Stimulated activated CD8-positive, alpha-beta memory T cell treated with anti-CD3 and anti-CD28 coated beads, Interleukin-12 subunit alpha, Interleukin-12 subunit beta, amount 100 ng/mL, for 24 hours (primary cell): ENCODE data around the gene PAGR1.
A peak's percentile ranks its signal among the peaks of the same experiment; 100 is the strongest.

Source experiments
- DNase-seq: peaks from one replicate; pipeline ENCODE4 v3.0.0-alpha.2; 2020; ENCODE audit errors: extremely low read depth

PAGR1 gene

DNA sequence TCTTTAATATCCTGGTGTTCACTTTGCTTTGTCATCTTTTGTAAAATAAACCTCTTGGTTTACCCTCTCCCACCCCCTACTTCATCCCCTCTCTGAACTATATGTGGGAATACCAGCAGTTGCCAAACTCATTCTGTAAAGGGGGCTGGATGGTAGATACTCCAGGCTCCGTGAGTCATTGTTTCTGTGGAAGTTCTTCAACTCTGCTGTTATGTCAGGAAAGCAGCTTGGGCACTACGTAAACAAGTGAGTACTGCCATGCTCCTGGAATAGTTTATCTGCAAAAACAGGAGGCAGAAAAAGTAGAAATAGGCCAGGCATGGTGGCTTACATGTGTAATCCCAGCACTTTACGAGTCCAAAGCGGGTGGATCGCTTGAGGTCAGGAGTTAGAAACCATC is 21.9 kb downstream of the PAGR1 start:
- no peak for DNase-seq

DNA sequence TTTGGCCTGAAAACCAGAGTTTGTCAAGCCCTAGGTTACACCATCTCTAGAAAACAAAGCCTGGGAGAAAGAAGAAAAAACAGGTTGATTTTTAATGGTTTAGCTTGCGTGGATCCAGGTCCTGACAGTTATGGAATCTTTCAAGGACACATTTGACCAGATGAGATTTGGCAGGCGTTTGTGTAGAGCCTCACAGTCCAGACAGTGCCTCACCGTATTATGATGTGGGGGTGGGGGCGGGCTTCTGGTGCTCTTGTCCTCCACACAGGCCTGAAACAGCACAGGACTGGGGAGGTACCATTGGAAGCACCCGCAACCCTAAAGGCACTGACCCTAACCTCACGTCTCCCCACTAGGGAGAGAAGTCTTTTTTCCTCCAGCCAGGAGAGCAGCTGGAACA is 23.9 kb downstream of the PAGR1 start:
- no peak for DNase-seq

DNA sequence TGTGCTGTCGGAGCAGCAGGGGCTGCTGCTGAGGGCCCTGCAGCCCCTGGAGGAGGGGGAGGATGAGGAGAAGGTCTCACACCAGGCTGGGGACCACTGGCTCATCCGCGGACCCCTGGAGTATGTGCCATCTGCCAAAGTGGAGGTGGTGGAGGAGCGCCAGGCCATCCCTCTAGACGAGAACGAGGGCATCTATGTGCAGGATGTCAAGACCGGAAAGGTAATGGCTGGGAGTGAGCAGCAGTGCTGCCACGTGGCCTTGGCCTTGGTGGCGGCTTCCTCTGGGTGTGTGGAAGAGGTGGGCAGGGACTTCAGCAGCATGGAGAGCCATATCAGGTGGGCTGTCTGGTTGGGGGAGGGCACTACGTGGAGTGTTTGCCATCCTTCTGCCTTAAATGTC is 24.3 kb downstream of the PAGR1 start:
- no peak for DNase-seq

DNA sequence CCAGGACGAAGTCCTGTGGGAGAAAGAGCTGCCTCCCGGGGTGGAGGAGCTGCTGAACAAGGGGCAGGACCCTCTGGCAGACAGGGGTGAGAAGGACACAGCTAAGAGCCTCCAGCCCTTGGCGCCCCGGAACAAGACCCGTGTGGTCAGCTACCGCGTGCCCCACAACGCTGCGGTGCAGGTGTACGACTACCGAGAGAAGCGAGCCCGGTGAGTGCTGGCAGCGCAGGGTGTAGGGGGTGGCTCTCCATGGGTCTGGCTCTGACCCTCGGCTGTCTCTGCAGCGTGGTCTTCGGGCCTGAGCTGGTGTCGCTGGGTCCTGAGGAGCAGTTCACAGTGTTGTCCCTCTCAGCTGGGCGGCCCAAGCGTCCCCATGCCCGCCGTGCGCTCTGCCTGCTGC is 25.7 kb downstream of the PAGR1 start:
- DNase-seq: no peak

DNA sequence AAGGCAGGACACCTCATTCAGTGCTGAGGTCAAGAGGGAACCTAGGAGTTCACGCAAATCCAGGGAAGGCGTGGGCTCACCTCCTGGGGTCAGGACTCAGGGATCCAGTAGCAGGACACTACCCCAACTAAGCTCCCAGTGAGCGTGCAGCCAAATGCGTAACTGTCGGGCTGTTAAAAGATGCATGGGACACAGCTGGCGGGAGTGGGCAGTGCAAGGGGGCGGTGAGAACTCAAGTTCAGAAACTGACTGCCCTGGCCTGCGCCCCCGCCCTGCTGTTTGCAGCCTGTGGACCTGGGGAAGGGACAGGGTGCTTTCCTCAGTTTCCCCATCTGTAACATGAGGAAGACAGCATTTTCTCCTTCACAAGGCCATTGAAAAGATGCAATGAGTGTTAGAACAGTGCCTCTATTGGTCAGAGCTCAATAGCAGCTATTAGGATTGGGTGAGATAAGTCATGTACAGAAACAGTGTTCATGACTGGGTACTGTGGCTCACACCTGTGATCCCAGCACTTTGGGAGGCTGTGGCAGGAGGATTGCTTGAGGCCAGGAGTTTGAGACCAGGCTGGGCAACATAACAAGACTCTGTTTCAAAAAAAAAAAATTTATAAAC is 26.9 kb downstream of the PAGR1 start:
- DNase-seq: no peak

DNA sequence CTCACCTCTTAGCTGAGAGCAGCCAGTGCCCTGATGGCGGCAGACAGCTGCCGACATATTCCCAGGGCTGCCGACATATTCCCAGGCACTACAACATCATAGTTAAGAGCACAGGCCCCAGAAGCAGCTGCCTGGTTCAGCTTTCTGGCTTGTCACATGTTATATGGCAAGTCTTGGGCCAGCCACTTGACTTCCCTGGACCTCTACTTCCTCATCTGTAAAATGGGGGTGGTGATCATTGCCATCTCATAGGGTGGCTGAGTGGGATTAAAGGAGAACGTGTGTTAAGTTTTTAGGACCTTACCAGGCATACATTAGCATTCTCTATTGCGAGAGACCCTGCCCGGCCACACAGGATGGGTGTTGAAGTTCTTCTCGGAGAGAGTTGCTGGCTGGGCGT is 28.0 kb downstream of the PAGR1 start:
- DNase-seq: no peak

DNA sequence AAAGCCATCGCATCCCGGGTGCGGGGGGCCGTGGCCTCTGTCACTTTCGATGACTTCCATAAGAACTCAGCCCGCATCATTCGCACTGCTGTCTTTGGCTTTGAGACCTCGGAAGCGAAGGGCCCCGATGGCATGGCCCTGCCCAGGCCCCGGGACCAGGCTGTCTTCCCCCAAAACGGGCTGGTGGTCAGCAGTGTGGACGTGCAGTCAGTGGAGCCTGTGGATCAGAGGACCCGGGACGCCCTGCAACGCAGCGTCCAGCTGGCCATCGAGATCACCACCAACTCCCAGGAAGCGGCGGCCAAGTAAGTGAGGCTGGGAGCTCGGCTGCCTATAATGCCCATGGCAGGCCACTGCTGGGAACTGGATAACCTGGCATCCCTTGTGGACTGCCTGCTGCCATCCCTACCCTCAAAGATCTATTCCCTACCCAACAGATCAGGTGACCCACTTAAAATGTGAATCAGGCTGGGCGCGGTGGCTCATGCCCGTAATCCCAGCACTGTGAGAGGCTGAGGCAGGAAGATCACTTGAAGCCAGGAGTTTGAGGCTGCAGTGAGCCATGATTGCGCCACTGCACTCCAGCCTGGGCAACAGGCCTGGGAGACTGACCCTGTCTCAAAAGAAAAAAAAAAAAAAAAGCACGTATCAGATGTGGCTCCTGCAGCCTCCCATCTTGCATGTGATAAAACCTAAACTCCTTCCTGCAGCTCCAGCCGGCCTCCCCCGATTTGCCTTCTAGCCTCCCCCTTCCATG is 28.8 kb downstream of the PAGR1 start:
- no peak for DNase-seq

DNA sequence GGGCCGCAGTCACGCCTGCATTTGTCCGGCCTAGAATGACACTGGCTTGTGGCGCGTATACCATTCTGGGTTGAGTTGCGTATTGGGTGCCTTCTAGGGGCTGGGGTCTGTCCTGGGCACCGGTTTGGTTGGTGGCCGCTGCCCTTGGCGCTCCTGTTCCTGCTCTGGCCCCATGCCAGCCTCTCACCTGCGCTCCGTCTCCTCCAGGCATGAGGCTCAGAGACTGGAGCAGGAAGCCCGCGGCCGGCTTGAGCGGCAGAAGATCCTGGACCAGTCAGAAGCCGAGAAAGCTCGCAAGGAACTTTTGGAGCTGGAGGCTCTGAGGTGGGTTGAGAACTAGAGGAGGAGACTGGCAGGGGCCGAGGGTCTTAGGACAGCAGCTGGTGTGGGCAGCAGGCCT is 29.7 kb downstream of the PAGR1 start:
- DNase-seq: no peak

DNA sequence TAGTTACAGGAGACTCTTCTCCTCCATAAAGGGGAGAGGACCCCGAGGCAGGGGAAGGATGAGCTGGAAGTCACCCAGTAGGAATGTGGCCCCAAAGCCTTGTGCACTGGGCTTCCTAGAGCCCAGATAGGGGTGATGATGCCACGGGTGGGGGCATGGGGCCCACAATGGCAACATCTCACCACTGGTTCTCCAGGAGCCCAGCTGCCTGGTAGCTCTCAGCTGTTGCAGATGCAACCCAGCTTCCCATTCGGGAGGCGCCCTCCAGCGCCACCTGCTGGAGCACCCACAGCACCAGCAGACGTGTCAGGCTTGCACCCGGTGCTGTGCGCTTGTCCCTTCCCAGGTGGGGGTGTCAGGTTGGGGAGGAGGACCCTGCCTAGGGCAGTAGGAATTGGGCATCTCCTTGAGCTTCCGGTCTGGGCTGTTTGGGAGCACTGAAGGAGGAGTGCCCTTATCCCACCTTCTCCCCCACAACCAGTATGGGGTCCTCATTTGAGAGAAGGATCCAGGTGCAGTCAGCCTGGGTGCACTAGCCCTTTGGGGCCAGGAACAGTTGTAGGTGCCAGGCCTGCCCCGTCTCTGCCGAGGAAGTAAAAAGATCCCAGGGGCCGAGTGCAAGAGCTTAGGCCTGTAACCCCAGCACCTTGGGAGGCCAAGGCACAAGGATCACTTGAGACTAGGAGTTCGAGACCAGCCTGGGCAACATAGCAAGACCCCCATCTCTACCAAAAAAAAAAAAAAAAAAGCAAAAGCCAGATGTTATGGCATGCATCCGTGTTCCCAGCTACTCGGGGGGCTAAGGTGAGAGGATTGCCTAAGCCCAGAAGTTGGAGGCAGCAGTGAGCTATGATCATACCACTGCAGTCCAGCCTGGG is 32.7 kb downstream of the PAGR1 start:
- DNase-seq: peak; percentile 53

DNA sequence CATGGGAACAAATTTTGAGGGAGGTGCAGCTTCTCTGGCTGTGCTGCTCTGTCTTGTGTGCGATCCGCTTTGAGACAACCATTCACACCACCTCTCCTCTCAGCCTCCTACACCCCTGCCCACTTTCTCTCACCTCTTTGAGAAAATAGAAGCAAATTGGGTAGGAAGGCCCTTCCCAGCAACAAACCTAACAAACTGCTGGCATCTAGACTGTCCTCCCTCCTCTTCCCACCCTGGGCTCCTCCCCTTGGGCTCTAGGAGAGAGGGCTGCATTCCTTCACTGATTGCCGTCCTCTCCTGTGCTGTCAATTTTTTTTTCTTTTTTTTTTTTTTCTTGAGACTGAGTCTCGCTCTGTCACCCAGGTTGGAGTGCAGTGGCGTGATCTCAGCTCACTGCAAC is 33.6 kb downstream of the PAGR1 start:
- DNase-seq: no peak

DNA sequence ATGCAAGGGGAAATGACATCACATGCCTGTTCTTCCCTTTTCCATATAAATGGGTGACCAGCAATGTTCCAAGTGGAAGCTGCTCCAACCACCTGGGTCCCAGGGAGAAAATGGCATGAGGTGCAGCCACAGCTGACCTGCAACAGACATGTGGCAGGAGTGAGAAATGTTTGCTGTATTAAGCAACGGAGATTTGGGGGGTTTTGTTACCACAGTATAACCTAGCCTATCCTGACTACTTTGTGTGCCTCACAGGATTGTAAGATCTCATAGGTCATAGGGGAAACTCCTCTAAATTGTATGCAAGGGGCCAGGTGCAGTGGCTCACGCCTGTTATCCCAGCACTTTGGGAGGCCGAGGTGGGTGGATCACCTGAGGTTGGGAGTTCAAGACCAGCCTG is 35.0 kb downstream of the PAGR1 start:
- no peak for DNase-seq

DNA sequence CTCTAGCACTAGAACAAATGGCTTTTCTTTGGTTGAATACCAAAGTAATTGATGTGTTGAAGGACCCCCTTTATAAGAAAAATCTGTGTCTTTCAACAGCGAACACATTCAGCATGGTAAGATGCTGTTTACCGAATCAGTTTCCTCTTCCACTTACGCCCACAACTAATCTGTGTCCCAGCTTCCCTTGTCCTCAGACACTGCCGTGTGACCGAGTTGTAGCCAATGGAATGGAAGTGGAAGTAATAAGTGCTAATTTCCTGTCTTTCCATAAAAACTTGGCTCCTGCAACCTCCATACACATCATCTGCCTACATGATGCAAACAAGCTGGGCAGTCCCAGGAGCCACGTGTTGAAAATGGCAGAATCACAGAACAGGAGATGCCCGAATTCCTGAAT is 36.7 kb downstream of the PAGR1 start:
- no peak for DNase-seq

DNA sequence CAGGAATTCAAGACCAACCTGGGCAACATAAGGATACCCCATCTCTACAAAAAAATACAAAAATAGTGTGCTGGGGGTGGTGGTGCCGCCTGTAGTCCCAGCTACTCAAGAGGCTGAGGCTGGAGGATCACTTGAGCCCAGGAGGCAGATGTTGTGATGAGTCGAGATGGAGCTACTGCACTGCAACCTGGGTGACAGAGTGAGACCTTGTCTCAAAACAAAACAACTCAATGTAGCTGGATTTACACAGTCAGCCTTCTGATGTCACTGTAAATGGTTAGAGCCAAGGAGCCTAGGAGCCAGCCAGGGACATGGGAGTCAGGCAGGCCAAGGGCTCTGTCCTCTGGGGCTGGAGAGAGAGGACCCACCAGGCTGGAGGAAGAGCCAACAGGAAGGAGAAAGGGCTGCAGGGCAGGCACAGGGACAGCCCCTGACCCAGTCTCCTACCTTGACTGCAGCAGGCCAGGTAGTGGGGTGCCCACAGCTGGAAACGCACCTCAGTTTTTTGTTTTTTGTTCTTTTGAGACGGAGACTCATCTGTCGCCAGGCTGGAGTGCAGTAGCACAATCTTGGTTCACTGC is 38.7 kb downstream of the PAGR1 start:
- DNase-seq: no peak

DNA sequence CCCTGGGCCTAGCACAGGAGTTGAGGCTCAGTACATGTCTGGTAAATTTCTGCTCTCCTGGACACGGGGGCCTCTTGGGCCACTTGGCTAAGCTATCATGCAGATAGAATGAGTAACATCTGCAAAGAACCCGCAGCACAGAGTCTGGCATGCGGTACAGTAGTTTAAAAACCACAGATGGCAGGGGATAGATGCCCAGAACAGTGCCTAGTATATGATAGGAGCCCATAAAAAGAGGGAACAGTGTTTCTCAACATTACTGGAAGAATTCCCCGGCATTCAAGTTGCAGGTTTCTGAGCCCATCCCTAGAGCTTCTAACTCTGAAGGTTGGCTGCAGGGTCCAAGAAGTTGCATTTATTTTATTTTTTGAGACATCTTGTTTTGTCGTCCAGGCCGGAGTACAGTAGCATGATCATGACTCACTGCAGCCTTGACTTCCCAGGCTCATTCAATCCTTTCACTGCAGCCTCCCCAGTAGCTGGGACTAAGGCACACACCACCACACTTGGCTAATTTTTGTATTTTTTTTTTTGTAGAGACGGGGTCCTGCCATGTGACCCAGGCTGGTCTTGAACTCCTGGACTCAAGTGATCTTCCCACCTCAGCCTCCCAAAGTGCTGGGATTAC is 41.3 kb downstream of the PAGR1 start:
- no peak for DNase-seq

DNA sequence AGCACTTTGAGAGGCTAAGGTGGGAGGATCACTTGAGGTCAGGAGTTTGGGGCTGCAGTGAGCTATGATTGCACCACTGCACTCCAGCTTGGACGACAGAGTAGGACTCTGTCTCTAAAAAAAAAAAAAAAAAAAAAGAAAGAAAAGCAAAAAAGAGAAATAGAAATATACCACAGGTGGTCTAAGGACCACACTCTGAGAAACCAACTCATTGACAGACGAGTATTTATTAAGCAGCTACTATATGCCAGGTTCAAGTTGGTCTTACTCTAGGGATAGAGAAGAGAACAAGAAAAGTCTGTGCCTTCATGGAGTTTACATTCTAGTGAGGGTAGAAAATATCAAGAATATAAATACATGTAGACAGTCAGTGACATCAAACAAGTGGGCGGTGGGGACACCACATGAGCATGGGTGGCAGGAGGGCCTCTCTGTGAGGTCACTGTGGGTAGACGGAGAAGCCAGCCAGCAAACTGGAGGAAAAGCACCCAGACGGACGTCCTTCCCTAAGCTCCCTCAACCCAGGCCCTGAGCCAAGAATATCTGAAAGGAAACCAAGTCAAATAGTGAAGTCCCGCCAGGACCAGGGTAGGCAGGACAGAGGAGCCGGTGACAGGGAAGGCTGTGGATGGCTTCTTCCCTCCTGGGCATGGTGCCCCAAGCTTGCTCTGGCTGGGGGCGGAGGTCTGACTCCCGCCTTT is 42.3 kb downstream of the PAGR1 start:
- no peak for DNase-seq

DNA sequence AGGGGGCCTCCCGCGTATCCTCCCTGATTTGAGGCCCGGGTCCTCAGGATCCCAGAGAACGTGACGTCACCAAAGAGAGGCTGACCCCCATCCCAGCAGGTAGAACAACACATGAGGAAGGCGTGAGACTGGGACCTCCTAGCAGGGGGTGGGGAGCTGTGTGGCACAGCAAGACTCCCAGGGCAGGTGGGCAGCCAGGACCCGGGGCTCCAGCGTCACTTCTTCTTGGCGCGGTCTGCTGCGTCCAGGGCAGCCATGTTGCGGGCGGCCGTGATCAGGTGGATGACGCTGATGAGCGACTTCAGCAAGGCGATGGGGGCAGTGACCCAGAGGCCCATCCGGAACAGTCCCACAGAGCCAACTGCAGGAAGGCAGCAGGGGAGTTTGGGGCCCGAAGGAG is 43.0 kb downstream of the PAGR1 start:
- no peak for DNase-seq

DNA sequence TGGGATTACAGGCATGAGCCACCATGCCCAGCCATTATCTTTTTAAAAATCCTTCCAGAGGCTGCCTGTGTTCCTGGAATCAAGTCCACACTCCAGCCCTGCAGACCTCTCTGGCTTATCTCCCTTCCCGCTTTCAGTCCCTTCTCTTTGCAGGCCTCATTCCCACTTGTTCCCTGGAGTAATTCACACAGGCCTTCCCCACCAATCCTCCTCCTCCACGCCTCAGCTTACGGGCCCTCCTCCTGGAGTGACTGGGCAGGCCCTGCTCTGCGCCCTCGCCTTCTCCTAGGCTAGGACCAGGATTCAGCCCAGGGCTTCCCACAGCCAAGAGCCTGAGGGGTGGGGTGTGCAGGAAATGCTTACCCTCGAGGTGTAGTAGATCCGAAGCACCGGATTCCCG is 44.3 kb downstream of the PAGR1 start:
- DNase-seq: no peak

DNA sequence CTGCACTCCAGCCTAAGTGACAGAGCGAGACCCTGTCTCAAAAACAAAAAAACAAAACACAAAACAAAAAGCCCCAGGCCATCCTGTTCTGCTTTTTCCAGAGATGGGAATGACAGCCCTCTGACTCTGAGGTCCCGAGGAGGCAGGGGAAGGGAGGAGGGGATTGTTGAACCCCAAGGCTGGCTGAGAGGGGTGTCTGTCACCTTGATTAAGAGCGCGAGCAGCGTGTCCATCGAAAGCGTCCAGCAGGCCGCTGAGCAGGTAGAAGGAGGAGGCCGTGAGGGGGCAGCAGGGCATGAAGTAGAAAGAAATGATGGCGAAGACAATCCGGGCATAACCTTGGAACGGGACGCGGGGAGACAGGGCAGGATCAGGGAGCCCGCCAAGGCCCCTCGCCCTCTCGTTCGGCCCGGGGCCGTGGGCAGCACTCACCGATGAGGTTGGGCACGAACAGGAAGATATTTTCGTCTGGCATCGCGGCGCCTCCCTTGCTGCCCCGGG is 46.5 kb downstream of the PAGR1 start:
- DNase-seq: no peak

DNA sequence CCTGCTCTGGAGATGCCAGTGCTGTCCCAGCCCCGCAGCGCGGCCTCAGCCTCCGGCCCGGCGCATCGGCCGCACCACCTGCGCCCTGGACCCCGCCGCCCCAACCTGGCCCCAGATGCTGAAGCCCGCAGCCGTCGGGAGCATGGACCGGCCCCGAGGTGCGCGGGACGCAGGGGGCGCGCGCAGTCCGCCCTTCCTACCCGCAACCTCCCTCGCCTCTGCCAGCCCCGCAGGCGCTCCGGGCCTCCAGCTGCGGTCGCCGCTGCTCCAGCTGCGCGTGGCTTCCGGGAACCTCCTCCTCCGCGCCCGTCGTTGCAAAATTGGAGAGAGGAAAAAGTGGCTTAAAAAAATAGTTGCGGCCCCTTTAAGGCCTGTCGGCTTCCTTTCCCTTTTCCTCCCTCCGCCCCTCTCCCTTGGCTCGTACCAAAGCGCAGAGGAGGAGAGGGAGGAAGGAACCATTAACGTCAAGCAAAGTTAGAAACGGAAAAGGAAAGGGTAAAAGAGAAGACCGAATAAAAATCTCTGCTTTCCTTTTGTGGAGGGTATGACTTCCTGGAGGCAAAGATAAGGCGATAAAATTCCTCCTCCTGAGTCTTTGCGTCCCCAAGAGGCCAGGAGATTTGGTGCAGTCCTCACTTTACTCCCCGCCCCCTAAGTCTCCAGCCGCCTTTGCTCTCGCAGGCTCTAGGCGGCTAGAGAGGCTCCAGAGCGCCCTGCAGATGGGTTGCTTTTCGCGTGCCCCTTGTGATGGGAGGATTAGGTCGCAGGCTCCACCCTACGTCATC is 47.1 kb downstream of the PAGR1 start, which contains the start of gene CDIPT:
Gene CDIPT (minus strand): TSS at position 343 of the 785 bp plus-strand sequence. CDS start 369 bp downstream, outside the sequence.
- peak; percentile 78 for DNase-seq

DNA sequence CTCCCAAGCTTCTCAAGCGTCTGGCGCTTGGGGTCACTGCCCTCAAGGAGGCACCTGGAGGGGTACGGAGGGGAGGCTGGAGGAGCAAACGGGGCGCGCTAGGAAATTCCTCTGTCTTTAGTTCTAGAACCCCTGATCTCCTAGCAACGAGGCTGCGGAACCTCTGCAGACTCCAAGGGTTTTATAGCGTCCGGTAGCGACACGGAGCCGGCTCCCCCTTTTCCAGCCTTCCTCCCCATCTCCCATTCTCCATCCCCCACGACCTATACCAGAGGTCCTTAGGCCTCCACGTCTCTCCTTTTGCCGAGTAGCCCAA is 47.7 kb downstream of the PAGR1 start:
- no peak for DNase-seq
